CD4-positive, alpha-beta T cell treated with Interleukin-17A for 1 hour (primary cell): ENCODE data around the gene ABCC1.

Source experiments
- DNase-seq: peaks from one replicate; pipeline ENCODE4 v3.0.0-alpha.2; 2020

ABCC1 gene

DNA sequence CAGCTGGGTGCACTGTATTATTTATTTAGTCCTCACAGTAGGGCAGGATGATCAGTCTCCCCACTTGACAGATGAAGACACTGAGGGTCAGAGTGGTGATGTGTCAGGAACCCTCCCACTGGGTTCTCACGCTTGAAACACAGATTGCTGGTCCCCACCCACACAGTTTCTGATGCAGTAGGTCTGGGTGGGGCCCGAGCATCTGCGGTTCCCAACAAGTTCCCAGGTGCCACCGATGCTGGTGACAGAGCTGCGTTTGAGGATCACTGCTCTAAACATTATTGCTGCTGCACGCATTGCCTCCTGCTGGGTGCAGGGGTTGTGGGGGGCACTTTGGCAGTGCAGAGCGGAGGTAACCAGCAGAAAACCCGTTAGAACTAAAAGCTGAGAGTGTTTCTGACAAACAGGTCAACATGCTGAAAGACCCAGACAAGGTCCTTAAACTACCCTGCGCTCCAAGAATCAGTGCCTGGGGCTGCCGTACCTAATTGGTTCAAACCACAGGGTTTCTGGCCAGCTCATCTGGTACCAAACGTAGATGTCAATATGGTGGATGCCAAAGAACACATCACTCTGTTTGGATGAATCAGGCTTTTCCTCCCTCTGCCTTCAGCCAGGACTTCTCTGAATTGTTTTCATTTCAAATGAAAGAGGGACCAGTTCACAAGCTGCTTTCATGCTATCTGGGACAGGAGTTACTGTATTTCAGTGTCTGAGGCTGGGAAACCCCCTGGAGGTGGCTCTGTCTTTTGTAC lies 76.0 kb downstream of the ABCC1 start:
- DNase-seq = peak; percentile 66

DNA sequence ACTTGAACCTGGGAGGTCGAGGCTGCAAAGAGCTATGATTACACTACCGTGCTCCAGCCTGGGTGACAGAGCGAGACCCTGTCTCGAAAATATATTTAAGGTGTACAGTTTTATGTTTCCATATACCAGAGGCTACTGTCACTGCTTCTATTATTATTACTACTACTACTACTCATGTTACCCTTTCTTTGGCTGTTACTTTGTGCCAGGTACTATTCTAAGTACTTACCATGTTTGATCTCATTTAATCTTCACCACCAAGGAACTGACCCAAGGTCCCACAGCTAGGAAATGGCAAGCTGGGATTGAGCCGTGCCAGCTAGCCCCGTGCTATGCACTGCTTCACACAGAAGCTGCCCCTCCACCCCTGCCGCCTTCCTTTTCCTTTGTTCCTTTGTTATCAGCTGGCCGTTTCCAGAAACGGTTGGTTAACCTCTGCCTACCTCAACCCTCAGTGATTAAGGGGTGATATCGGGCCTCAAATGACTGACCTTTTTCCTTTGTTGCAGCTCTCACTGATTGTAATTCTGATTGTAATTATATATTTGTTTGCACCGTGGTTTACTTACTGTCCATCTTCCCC lies 78.4 kb downstream of the ABCC1 start:
- DNase-seq = no peak

DNA sequence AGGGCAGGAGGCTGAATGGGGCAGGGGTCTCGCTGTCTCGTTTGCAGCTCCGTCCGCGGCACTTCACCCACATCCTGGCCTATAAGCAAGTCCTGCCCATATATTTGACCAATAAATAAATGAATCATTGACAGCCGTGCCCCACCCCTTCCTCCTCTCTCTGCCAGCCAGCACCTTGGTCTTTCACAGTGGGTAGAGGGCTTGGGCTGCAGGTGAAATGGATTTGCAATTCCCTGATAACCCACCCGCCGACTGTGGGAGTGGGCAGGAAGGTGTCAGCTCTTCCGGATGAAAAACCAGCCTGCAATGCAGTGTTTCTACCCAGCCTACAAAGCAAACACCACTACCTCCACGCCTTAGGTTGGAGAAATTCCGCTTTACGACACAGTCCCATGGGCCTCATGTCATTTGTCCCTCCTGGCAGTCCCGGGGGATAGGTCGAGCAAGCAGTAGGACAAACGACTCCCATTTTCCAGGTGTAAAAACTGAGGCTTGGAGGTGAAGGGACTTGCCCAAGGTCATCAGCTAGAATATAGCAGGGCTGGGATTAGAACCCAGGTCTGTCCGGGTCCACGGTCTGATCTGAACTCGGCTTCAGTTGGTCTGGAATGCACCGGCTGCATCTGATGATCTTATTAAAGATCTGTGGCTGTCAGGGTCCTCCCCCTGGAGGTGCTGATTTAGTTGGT lies 79.0 kb downstream of the ABCC1 start:
- no peak for DNase-seq

DNA sequence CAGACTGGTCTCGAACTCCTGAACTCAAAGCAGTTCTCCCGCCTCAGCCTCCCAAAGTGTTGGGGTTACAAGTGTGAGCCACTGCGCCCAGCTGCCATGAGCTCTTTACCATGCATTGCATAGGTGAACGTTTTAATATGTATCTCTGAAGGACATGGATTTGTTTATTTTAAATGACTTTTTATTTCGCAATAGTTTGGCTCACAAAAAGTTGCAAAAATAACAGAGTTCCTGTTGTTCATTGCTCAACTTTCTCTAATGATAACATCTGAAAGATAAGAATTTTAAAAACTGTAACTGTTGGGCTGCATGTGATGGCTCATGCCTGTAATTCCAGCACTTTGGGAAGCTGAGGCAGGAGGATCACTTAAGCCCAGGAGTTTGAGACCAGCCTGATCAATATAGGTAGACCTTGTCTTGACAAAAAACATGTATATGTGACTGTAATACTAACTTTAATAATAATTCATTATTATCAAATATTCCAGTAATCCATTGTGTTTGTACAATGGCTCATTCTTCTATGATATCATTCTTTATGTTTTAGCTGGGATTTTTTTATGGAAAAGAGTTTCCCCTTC lies 80.1 kb downstream of the ABCC1 start:
- DNase-seq = no peak

DNA sequence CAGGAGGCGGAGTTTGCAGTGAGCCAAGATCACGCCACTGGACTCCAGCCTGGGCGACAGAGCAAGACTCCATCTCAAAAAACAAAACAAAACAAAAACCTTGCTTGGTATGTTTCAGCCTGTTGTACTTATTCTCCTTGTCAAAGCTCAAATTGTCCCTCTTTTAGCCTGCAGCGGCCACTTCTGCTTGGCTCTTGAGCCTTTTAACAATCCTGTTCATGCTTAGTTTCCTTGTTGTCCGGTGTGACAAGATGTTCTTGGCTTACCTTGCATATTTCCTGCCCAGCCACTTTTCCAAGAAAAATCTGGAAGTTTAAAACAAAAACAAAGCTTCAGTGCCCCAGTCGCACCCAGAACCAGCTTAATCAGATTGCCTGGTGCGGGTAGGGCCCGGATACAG lies 81.0 kb downstream of the ABCC1 start:
- no peak for DNase-seq

DNA sequence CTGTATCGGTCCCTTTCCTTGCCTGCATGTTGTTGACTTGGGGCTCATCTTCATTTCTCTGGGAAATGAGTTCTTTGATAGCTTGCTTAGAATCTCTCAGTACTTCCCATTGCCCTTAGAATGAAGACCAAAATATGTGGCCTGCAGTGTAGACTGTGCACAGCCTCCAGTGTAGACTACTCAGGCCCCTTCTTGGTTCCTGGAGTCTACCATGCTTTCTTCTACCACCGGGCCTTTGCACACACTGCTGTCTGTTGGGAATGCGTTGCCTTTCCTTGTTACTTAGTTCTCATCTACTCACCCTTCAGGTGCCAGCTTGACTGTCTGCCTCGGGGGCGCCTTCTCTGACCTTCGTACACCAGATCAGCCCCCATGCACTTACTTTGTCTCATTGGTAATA lies 82.0 kb downstream of the ABCC1 start:
- DNase-seq = no peak

DNA sequence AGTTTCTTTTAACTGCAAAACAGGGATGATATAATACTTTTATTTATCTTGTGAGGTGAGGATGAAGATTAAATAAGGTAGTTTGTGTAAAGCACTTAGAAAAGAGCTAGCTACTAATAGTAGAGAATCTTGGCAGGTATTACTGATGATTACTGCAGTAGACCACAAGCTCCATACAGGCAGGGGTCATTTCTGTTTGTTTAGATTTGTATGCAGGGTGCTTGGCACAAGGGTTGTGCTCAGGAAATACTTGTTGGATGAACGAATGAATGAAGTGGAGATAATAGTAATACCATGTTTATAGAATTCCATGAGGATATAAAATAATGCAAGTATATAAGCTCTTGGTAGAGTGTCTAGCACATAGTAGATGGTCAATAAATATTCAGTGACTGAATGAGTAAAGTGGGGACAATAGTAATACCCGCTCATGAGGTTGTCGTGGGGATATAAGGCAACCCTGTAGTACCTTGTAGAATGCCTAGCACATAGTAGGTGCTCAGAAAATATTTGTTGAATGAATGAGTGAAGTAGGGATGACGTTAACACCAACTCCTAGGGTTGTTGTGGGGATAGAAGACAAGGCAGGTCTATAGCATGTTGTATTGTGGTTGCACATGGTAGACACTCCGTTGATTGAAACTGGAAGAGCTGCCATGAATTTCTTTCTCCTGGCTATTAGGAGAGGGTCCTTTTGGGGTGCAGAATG lies 83.0 kb downstream of the ABCC1 start:
- no peak for DNase-seq

DNA sequence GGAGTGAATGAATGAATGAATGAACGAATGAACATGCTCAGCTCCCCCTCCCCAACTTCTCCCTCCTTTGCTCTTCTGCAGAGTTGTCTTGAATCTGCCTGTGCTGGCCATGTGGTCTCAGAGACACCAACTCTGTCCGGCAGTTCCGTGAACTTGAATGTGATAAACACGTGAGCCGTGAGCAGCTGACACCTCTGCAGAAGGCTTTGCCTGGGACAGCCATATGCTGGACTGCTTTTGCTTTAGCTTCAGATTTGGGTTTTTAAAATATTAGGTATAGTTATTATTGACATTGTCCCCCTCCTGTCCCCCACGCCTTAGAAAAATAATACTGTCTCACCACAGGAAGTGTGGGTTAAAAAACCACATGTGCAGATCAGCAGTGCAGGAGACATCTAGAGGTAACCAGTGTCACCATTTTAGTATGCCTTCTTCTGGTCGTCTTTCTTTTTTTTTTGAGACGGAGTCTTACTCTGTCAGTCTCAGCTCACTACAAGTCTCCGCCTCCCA lies 83.8 kb downstream of the ABCC1 start:
- peak; percentile 71 for DNase-seq

DNA sequence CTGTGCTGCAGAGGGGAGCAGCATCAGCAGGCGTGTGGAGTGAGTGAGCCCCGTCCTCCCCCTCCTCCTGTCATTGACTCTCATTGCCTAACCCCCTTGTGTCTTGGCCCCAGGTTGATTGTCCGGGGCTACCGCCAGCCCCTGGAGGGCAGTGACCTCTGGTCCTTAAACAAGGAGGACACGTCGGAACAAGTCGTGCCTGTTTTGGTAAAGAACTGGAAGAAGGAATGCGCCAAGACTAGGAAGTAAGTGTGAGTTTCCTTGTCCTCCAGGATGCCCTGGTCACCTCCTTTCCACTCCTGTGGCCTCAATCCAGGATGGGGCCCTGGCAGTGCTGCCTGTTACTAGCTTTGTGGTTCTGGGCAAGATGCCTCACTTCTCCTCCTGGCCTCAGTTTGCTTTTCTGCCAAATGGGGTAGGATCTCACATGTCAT lies 87.0 kb downstream of the ABCC1 start:
- DNase-seq = no peak

DNA sequence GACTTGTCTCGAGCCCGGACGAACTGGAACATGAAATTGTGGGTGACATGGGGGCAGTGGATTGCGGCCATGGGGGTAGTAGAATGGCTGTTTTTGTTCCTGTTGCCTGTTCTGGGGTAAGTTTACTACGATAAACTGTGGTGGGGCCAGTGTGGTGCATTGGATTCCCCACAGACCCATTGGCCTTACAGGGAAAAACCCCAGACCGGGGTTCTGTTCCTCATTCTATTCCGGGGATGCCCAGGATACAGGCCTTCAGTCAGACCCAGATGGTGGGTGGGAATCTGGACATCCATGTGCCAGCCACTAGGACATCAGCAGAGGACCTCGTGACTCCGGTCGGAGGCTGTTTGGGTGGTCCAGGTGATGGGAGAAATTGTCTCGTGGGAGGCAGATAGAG lies 88.1 kb downstream of the ABCC1 start:
- no peak for DNase-seq

DNA sequence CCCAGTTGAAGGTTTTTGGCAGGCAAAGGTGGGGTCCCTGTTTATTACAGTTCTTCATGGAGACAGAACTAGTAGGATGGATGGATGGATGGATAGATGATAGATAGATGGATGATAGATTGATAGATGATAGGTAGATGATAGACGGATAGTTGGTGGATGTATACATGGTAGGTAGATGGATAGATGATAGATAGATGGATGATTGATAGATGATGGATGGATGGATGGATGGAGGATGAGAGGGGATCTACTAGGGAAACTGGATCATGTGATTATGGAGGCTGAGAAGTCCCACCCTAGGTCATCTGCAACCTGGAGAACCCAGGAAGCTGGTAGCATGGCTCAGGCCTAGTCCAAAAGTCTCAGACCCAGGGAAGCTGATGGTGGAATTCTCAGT lies 88.6 kb downstream of the ABCC1 start:
- no peak for DNase-seq

DNA sequence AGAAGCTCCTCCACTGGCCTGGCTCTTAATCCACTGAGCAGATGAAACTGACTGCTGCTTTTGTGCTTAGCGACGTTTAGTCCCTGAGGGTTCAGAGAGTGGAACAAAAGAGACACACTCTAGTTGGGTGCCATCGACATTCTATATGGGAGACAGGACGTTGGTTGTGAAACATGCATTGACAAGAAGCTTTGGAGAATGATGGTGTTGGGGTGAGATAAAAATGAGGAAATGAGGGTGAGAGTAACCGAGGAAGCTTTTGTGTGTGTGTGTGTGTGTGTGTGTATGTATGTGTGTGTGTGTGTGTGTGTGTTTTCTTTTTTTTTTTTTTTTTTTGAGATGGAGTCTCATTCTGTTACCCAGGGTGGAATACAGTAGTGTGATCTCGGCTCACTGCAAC lies 89.5 kb downstream of the ABCC1 start:
- no peak for DNase-seq

DNA sequence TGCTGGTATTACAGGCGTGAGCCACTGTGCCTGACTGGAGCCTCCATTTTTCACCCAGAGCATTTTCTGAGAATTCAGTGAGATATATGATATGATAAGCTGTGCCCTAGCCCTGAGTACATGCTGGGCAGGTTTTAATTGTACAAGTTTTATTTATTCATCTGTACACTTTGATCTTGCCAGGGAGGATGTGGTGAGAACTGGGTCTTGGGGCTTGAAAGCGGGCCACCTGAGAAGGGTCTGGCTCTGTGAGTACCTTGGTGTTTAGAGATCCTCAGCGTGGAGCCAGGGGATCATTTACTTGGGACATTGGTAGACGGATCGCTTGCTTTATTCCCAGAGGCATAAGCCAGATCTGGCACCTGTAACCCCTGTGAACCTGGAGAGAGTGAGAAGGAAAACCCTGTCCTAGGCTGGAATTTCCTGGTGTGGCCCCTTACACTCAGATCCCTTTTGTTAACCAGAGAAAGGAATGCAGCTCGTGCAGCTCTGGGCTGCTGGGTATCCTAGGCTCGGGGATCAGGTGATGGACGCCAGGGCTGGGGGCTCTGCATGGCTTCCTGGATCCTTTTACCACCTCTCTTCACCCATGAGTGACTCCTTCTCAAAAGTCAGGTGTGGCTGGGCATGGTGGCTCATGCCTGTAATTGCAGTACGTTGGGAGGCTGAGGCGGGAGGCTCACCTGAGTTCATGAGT lies 91.9 kb downstream of the ABCC1 start:
- peak; percentile 28 for DNase-seq

DNA sequence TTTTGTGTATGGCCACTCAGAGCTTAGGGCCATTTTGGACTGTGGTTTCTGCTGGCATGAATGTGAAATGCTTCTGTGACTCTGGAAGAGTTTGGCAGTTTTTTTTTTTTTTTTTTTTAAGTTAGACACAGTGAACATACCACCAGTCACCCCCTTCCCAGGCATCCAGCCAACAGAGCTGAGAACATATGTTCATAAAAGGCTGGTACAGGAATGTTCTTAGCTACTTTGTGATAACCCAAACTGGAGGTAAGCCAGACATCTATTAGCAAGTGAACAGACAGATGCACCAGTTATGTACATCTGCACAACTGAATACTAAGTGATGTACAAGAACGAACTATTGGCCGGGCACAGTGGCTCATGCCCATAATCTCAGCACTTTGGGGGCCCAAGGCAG lies 92.7 kb downstream of the ABCC1 start:
- DNase-seq = no peak

DNA sequence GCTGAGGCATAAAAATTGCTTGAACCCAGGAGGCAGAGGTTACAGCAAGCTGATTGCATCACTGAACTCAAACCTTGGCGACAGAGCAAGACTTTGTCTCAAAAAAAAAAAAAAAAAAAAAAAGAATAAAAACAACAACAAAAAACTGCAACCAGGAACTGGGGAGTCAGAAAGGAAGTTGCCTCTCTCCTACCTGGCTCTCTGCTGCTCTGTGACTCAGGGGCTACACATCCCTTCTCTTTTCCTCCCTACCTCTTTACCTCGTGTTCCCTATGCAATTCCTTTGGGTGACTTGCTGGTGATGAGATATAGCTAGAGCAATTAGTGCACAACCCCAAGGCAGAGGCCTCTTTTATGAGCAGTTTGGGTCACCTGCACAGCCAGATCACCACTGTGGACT lies 95.9 kb downstream of the ABCC1 start:
- no peak for DNase-seq

DNA sequence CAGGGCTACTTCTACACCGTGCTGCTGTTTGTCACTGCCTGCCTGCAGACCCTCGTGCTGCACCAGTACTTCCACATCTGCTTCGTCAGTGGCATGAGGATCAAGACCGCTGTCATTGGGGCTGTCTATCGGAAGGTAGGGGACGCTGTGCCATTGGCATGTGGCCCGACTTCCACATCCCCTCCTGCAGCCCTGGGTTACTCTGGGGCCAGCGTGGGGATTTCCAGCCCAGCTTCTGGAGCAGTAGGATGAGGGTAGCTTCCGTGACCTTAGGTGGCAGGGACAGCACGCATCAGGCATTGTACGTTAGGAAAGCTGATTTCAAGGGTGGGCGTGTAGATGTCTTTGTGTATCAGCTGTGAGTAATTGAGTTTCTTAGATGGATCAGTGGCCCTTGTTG lies 96.5 kb downstream of the ABCC1 start:
- no peak for DNase-seq

DNA sequence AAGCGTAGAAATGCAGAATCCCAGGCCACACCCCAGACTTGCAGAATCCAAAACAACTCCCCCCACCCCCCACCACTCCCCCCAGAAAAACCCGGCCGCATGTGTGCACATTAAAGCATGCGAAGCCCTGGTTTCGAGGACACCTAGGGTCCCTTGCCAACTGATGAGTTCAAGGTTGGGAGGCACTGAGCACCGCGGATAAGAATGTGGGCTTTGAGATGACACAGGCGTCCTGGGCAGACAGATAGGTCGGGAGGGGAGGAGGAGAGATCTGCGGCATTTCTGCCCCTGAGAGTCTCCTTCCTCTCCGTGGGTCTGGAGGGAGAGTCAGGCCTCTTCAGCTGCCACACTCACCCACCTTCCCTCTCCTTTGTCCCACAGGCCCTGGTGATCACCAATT lies 98.3 kb downstream of the ABCC1 start:
- DNase-seq = no peak

DNA sequence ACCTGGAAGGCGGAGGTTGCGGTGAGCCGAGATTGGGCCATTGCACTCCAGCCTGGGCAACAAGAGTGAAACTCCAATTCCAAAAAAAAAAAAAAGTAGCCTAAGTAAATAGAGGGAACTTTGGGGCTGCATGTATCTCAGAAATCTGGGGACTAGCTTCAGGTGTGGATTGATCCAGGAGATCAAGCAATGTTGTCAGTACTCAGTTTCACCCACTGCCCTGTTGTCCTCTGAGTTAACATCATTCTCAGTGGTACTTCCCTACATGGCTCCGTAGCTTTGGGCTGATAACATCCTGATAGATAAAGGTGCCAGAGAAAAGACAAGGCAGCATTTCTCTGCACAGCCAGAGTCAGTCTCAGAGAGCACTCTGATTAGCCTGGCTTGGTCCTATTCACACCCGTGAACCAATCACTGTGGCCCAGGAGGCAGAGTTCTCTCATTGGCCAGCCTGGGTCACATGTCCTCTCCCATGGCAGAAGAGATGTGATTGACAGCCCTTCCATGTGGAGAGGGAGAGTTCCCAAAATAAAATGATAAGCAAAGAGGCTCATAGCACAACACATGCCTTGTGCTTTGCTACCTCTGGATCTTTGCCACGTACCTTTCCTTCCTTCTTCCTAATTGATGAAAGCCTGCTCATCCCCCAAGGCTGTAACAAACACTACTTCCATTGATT lies 99.6 kb downstream of the ABCC1 start:
- no peak for DNase-seq

DNA sequence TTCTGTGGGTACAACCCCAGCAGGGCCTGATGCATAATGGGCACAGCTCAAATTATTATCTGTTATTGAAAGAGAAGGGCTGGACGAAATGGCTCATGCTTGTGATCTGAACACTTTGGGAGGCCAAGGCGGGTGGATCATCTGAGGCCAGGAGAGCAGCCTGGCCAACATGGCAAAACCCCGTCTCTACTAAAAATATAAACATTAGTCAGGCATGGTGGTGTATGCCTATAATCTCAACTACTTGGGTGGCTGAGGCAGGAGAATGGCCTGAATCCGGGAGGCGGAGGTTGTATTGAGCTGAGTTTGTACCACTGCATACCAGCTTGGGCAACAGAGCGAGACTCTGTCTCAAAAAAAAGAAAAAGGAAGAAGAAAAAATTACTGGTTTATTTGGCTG lies 100.7 kb downstream of the ABCC1 start:
- no peak for DNase-seq

DNA sequence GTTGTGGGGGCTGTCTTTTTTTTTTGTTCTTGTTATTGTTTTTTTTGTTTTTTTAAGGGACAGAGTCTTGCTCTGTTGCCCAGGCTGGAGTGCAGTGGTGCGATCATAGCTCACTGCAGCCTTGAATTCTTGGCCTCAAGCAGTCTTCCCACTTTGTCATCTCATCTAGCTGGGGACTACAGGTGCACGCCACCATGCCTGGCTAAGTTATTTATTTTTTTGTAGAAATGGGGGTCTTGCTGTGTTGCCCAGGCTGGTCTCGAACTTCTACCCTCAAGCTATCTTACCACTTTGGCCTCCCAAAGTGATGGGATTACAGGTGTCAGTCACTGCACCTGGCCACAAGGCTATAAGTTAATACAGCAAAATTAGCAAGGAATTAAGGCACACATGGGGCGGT lies 101.7 kb downstream of the ABCC1 start:
- DNase-seq = no peak

DNA sequence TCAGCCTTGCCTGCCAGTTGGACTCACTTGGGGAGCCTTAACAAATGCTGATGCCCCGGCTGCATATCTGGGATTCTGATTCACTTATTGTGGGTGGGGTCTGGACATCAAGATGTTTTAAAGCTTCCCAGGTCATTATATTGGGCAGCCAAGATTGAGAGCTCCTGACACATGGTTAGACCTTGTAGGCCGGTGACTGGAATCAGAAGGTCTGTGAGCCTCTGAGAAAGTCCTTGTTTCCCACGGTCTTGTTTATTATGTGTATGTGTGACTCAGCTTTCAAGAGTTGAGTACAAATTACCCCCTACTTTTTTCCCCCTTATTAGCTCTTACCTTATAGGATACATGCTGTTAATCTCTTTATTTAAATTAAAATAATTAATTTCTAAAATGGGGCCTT lies 103.5 kb downstream of the ABCC1 start:
- no peak for DNase-seq

DNA sequence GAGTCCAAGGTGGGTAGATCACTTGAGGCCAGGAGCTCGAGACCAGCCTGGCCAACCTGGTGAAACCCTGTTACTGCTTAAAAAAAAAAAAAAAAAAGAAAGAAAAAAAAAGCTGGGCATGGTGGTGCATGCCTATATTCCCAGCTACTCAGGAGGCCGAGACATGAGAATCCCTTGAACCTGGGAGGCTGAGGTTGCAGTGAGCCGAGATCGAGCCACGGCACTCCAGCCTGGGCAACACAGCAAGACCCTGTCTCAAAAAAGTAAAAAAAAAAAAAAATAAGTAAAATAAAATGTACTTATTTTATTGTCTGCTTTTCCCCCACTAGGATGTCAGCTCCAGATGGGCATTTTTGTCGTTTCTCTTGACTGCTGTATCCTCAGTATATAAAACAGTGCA lies 107.7 kb downstream of the ABCC1 start:
- no peak for DNase-seq
